Right atrium auricular region (tissue), 2 donors: Measurements from ENCODE around the gene ARHGEF10L. TPM values are rescaled to one million over a fixed set of nuclear protein-coding genes. Genes with fewer than 3 reads are reported as not detected.

Source experiments
- DNase-seq: peaks from one replicate; pipeline ENCODE4 v3.0.0-alpha.2; 2019; ENCODE audit warnings: low spot score
- H3K27ac ChIP-seq, 2 donors: fragments of 200-600 bp; sonication (generic); 1 replicate in 1 of 2; 2 replicates in 1 of 2; pipeline ENCODE4 v1.5.1; 2016 to 2019
- H3K27me3 ChIP-seq, 2 donors: fragments of 200-600 bp; sonication (generic); one replicate each; pipeline versions ENCODE4 v1.5.1 to v1.6.0; 2017 to 2019
- H3K36me3 ChIP-seq: fragments of 200-600 bp; sonication (generic); one replicate; pipeline ENCODE4 v1.5.1; 2016
- H3K4me1 ChIP-seq, 2 donors: fragments of 200-600 bp; sonication (generic); one replicate each; pipeline versions ENCODE4 v1.5.1 to v1.6.0; 2017 to 2019
- H3K4me3 ChIP-seq, 2 donors: fragments of 200-600 bp; sonication (generic); 1 replicate in 1 of 2; 2 replicates in 1 of 2; pipeline ENCODE4 v1.5.1; 2017 to 2019; ENCODE audit warnings: mild to moderate bottlenecking in 1 of 2, moderate library complexity in 1 of 2
- H3K9me3 ChIP-seq, 2 donors: fragments of 200-600 bp; sonication (generic); one replicate each; pipeline ENCODE4 v1.5.1; 2019
- total RNA-seq, 2 donors: library from RNA; depleted of rRNA; stranded (reverse); fragments of >200 nt; gene quantifications; one replicate each; pipeline ENCODE4 v1.1.0, GENCODE V29; 2016
- TF ChIP-seq, protein P1 (sequence below), 2 donors: fragments of 200-600 bp; sonication (generic); IDR thresholded peaks; one replicate each; pipeline ENCODE4 v1.5.1; 2019; ENCODE audit warnings: antibody characterized with exemption in 2 of 2

ARHGEF10L gene
- total RNA-seq, 2 donors from 2014 or later, result 49.3 to 52.2 TPM

DNA sequence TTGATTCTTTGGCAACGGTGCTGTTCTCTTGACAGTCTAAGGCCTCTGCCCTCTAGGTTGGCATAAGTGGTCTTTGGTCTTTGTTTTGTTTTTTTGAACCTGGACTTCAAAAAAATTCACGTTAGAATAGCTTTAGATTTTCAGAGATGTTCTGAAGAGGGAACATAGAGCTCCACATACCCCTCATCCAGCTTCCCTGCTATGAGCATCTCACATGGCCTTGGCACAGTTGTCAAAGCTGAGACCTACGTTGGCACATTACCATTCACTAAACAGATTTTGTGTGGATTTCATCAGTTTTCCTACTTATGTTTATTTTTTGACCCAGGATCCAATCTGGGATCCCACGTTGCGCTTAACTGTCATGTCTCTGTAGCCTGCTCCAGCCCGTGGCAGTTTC lies 60.8 kb downstream of the ARHGEF10L start:
- peaks cover 0 to 33% of the 10 kb centered on the region in 2 donors for H3K4me1 ChIP-seq
- H3K27ac ChIP-seq, result no peak overlapping the region
- no peaks in the 10 kb centered on the region for H3K9me3 ChIP-seq
- no peaks in the 10 kb centered on the region for H3K27me3 ChIP-seq
- H3K4me3 ChIP-seq, result no peak overlapping the region
- H3K36me3 ChIP-seq, result no peaks in the 10 kb centered on the region
- TF ChIP-seq, protein P1, sequence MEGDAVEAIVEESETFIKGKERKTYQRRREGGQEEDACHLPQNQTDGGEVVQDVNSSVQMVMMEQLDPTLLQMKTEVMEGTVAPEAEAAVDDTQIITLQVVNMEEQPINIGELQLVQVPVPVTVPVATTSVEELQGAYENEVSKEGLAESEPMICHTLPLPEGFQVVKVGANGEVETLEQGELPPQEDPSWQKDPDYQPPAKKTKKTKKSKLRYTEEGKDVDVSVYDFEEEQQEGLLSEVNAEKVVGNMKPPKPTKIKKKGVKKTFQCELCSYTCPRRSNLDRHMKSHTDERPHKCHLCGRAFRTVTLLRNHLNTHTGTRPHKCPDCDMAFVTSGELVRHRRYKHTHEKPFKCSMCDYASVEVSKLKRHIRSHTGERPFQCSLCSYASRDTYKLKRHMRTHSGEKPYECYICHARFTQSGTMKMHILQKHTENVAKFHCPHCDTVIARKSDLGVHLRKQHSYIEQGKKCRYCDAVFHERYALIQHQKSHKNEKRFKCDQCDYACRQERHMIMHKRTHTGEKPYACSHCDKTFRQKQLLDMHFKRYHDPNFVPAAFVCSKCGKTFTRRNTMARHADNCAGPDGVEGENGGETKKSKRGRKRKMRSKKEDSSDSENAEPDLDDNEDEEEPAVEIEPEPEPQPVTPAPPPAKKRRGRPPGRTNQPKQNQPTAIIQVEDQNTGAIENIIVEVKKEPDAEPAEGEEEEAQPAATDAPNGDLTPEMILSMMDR (IDR thresholded peaks at IDR 0.05), result no peak
- no peak for DNase-seq

DNA sequence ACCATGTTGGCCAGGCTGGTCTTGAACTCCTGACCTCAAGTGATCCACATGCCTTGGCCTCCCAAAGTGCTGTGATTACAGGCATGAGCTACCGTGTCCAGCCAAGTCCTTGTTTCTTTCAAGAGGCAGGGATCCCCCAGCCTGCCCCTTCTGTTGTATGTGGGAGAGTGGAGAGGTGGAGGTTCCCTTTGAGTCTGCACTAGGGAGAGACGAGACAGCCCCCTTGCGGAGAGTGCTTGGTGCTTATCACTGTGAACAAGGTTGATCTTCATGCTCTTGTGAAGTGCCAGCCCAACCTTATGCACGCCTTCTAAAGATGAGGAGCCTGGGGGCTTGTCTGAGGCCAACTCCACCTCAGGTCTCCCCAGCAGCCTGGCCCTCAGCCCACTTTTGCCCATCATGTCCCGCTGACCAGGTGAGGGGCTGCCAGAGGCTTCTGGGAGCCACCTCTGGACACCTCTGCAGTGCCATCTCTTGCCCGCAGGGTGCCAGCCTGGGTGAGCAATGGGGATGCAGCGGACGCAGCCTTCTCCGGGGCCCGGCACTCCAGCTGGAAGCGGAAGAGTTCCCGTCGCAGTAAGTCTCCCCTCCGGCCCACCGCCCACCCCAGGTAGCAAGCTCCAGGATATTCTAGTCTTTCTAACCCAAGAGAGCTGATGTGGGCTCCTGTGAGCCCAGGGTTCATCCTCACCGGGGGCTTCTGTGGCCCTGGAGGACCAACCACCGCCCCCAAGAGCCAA lies 62.3 kb downstream of the ARHGEF10L start:
- no peaks in the 10 kb centered on the region for H3K27me3 ChIP-seq
- no peaks in the 10 kb centered on the region for H3K9me3 ChIP-seq
- TF ChIP-seq, protein P1 (IDR thresholded peaks at IDR 0.05), result no peak
- no peaks in the 10 kb centered on the region for H3K36me3 ChIP-seq
- no peak for DNase-seq
- H3K4me3 ChIP-seq, result no peak overlapping the region
- H3K4me1 ChIP-seq, result peaks cover 0 to 38% of the 10 kb centered on the region in 2 donors
- no peak overlapping the region for H3K27ac ChIP-seq

DNA sequence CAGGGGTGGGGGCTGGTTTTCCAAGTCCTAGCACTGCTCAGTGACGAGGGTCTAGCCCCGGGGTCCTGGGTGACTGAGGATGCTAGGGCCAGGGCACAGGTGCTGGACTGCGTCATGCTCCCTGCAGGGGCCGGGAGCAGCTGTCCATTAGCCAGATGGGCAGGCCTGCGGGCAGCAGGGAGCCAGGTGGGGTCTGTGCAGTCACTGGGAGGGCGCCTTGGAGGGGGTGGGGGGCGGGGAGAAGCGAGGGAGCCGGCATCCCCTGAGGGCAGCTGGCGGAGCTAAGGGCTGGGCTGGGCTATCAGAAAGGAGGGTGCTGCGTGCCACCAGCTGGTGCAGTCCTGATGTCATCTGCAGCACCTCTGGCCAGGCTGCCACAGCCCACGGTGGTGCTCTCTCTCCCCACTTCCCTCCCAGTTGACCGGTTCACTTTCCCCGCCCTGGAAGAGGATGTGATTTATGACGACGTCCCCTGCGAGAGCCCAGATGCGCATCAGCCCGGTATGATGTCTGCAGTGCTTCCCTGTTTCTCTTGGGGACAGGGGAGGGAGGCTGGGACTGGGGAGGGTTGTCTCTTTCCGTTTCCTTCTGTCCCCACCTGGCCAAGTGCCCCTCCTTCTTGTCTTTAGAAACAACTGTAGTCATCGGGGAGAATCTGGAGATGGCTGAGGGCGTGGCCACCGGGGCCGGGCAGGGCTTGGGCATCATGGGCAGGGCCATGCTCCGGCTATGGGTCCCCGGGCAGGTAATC lies 63.8 kb downstream of the ARHGEF10L start:
- Histone ChIP-seq H3K4me3 (no peak overlapping the region), H3K9me3 (no peaks in the 10 kb centered on the region), H3K27ac (no peak overlapping the region), H3K36me3 (peaks cover 10% of the 10 kb centered on the region), H3K4me1 (peaks cover 0 to 31% of the 10 kb centered on the region in 2 donors), H3K27me3 (no peaks in the 10 kb centered on the region)
- DNase-seq, result no peak
- TF ChIP-seq, protein P1 (IDR thresholded peaks at IDR 0.05), result no peak

DNA sequence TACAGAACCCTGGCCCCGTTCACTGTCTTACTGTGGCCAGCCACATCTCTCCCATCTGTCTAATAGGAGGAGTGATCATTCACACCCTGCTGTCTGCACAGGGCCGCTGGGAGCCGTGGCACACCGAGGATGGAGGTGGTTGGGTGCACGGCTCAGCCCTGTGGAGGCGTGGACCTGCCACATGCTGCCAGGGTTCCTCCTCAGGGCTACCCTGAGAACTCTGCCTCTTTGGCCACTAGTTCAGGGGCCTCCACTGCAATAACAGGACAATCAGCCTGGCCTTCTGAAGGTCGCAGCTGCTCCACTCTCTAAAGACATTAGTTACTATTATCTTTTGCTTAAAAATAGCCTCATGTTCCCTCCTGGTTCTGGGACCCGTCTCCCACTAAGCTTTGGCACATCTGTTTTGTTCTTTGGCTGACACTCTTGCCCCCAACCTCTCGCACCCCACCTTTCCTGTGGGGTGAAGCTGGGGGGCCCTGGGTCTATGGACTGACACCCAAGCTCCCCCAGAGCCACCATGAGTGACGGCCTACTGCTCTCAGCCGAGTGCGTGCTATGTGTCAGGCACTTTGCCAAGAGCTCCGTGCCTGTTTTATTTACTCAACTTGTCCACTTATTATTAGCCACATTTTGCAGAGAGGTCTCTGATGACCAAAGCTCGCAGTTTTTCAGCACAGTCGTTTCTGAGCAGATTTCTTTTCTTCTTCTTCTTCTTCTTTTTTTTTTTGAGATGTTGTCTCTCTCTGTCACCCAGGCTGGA lies 66.3 kb downstream of the ARHGEF10L start:
- Histone ChIP-seq H3K27me3 (no peaks in the 10 kb centered on the region), H3K9me3 (no peaks in the 10 kb centered on the region), H3K27ac (peak overlapping the region; percentile 76 to 81), H3K36me3 (peaks cover 15% of the 10 kb centered on the region), H3K4me1 (peaks cover 0 to 19% of the 10 kb centered on the region in 2 donors), H3K4me3 (no peak overlapping the region)
- DNase-seq, result no peak
- TF ChIP-seq, protein P1 (IDR thresholded peaks at IDR 0.05), result no peak

DNA sequence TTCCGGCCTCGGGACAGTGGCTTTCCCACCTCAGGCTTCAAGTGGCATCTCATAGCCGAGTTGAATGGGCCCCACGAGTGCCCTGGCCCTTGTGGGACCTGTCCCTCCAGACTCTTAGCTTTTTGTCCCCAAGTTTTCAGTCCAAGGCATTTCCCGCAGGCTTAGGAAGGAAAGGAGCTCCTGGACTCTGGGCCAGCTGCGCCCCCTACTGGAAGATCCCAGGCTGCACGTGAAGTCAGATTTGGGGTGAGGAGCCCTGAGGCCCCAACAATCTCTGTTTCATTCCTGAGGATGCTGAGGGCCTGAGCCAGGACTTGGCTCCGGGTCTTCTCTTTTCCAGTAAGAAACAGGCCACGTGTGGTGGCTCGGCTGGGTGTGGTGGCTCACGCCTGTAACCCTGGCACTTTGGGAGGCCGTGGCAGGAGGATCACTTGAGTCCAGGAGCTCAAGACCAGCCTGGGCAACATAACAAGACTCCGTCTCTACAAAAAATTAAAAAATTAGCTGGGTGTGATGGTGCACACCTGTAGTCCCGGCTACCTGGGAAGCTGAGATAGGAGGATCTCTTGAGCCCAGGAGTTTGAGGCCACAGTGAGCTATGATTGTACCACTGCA lies 67.4 kb downstream of the ARHGEF10L start:
- Histone ChIP-seq H3K27ac (peak overlapping the region; percentile 76 to 81), H3K4me1 (peaks cover 0 to 19% of the 10 kb centered on the region in 2 donors), H3K4me3 (no peak overlapping the region), H3K27me3 (no peaks in the 10 kb centered on the region), H3K9me3 (no peaks in the 10 kb centered on the region), H3K36me3 (peaks cover 15% of the 10 kb centered on the region)
- TF ChIP-seq, protein P1 (IDR thresholded peaks at IDR 0.05), result peak; percentile 90 to 93
- DNase-seq, result peak; percentile 79
